Measurements from ENCODE around the gene GOLGB1. TPM values are rescaled to one million over a fixed set of nuclear protein-coding genes. Genes with fewer than 3 reads are reported as not detected.

The GOLGB1 gene
- total RNA-seq, 1 donor from 2014 or later: 44.7 TPM

GRCh38 chr3:121667333-121667732 is 82.2 kb downstream of the GOLGB1 start:
- intact Hi-C loops (cut with micrococcal nuclease): loop anchor here (10.0 kb wide), 2 partner anchors 437 to 1917 kb away; partner anchors contain the start of gene HACD2
- Mint-ChIP-seq H3K9me3 (no peaks in the 10 kb centered on the region), H3K27me3 (no peaks in the 10 kb centered on the region), H3K36me3 (ENCODE audit: low read depth) (peaks cover 85% of the 10 kb centered on the region), H3K4me1 (no peaks in the 10 kb centered on the region), H3K4me3 (no peak overlapping the region), H3K27ac (no peak overlapping the region)
- ChIA-PET CTCF (no interaction called here), POLR2A (no interaction called here)
- TF ChIP-seq, protein P1, sequence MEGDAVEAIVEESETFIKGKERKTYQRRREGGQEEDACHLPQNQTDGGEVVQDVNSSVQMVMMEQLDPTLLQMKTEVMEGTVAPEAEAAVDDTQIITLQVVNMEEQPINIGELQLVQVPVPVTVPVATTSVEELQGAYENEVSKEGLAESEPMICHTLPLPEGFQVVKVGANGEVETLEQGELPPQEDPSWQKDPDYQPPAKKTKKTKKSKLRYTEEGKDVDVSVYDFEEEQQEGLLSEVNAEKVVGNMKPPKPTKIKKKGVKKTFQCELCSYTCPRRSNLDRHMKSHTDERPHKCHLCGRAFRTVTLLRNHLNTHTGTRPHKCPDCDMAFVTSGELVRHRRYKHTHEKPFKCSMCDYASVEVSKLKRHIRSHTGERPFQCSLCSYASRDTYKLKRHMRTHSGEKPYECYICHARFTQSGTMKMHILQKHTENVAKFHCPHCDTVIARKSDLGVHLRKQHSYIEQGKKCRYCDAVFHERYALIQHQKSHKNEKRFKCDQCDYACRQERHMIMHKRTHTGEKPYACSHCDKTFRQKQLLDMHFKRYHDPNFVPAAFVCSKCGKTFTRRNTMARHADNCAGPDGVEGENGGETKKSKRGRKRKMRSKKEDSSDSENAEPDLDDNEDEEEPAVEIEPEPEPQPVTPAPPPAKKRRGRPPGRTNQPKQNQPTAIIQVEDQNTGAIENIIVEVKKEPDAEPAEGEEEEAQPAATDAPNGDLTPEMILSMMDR (IDR thresholded peaks at IDR 0.05): no peak
- no peak for DNase-seq
- no peak for ATAC-seq (ENCODE audit: low read depth)

DNA sequence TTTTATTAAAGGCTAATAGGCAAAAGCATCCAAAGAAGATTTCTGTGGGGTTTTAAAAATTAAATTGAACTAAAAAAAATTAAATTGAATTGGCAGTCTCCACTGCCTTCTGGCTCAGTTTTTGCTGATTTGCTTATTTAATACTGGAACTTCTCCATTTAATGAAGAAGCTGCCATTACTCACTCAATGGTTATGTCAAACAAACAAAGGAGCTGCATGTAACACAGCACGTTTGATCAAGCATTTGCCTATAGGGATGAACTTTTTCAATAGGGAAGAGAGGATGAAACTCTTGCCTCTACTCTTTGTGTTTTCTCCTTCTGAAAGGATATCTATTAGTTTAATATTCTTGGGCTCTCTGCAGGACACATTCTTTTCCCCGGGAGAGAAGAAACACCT is 84.1 kb downstream of the GOLGB1 start:
- peaks cover 12% of the 10 kb centered on the region for H3K4me1 Mint-ChIP-seq
- TF ChIP-seq, protein P1 (IDR thresholded peaks at IDR 0.05): no peak
- no peak overlapping the region for H3K27ac Mint-ChIP-seq
- ChIA-PET CTCF (no interaction called here), POLR2A (no interaction called here)
- peaks cover 74% of the 10 kb centered on the region for H3K36me3 Mint-ChIP-seq (ENCODE audit: low read depth)
- intact Hi-C loops (cut with micrococcal nuclease): loop anchor here (10.0 kb wide), 2 partner anchors 439 to 1919 kb away; partner anchors contain the start of gene HACD2
- H3K9me3 Mint-ChIP-seq: no peaks in the 10 kb centered on the region
- ATAC-seq (ENCODE audit: low read depth) (no peak), DNase-seq (no peak)
- no peaks in the 10 kb centered on the region for H3K27me3 Mint-ChIP-seq
- no peak overlapping the region for H3K4me3 Mint-ChIP-seq

DNA sequence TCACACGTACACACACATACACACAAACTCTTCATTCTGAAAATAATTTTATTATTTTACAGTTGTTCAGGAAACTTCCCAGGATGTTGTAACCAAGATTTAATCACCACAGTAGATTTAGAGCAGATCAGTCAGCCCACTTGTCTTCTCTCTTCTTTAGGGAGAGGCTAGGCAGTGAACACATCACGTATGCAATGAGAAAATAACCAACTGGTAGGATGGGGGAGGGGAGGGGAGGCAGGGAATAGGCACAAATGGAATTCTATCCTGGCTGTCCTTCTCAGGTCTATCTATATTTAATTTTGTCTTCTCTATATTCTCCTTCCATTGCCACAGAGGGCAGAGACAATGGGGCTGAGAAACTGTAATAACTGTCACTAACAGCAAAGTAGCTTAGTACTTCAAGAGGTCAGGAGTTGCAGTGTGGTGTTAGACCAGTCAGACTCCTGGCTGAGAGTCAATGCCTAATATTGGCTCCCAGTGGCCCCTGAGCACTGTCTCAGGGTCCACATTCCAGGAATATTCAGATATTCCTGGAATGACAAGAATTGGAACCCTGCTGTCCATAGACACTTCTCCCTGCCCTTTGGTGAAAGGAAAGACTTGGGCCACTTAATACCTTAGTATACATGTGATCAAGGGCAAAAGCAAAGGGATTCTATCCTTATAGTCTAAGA is 86.2 kb downstream of the GOLGB1 start:
- TF ChIP-seq, protein P1 (IDR thresholded peaks at IDR 0.05): no peak
- Mint-ChIP-seq H3K4me3 (no peak overlapping the region), H3K4me1 (peaks cover 32% of the 10 kb centered on the region), H3K36me3 (ENCODE audit: low read depth) (peaks cover 75% of the 10 kb centered on the region), H3K27ac (no peak overlapping the region), H3K27me3 (no peaks in the 10 kb centered on the region), H3K9me3 (no peaks in the 10 kb centered on the region)
- POLR2A ChIA-PET: no interaction called here
- DNase-seq: no peak
- no peak for ATAC-seq (ENCODE audit: low read depth)
- intact Hi-C loops (cut with micrococcal nuclease): loop anchor here (5.0 to 10.0 kb wide), 4 partner anchors 441 to 1921 kb away; partner anchors contain the start of genes GTF2E1, HACD2, RABL3 and SEC22A
- CTCF ChIA-PET: no interaction called here

DNA sequence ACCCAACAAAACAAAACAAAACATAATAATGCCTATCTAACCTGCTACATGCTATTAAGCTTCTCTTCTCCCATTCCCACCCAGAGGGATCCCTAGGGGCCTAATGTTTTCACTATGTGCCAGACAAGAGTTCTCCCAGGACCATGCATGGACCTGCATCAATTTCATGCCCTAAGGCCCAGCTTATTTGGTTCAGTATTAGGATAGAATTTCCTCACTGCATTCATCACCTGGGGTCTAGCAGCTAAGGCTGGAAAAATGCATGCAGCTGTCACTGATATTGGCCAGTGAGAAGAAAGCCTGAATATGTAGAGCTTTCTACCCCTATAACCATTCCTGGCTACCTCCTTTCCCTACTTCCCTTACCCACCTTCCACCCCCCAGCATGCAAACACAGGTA is 86.8 kb downstream of the GOLGB1 start:
- ATAC-seq (ENCODE audit: low read depth): no peak
- H3K4me3 Mint-ChIP-seq: no peak overlapping the region
- CTCF ChIA-PET: no interaction called here

GRCh38 chr3:121661376-121661775 is 88.2 kb downstream of the GOLGB1 start:
- Mint-ChIP-seq H3K27ac (peak overlapping the region; percentile 96), H3K4me1 (peaks cover 51% of the 10 kb centered on the region)

More for the DNA sequence above, 86.8 kb downstream of the GOLGB1 start:
- intact Hi-C loops (cut with micrococcal nuclease): loop anchor here (5.0 to 10.0 kb wide), 4 partner anchors 442 to 1922 kb away; partner anchors contain the start of genes GTF2E1, HACD2, RABL3 and SEC22A
- TF ChIP-seq, protein P1 (IDR thresholded peaks at IDR 0.05): no peak
- POLR2A ChIA-PET: interaction anchor here (1.4 to 2.9 kb wide), 2 partner anchors 172 to 721 kb away, joined by 4 to 22 read pairs; partner anchors contain the start of genes EAF2, FAM162A, IQCB1 and MIX23
- DNase-seq: no peak
- H3K9me3 Mint-ChIP-seq: no peaks in the 10 kb centered on the region
- H3K27me3 Mint-ChIP-seq: no peaks in the 10 kb centered on the region
- H3K36me3 Mint-ChIP-seq (ENCODE audit: low read depth): peaks cover 75% of the 10 kb centered on the region
- H3K27ac Mint-ChIP-seq: no peak overlapping the region
- H3K4me1 Mint-ChIP-seq: peaks cover 38% of the 10 kb centered on the region

More at GRCh38 chr3:121661376-121661775, 88.2 kb downstream of the GOLGB1 start:
- Mint-ChIP-seq H3K27me3 (no peaks in the 10 kb centered on the region), H3K9me3 (no peaks in the 10 kb centered on the region), H3K36me3 (ENCODE audit: low read depth) (peaks cover 75% of the 10 kb centered on the region), H3K4me3 (peak overlapping the region; percentile 28)
- intact Hi-C loops (cut with micrococcal nuclease): loop anchor here (5.0 to 10.0 kb wide), 4 partner anchors 443 to 1923 kb away; partner anchors contain the start of genes GTF2E1, HACD2, RABL3 and SEC22A
- ATAC-seq (ENCODE audit: low read depth) (no peak), DNase-seq (no peak)
- ChIA-PET CTCF (no interaction called here), POLR2A (interaction anchor here (0.6 to 2.9 kb wide), 25 partner anchors 10 to 1915 kb away, joined by 3 to 42 read pairs (median 4); partner anchors contain the start of genes EAF2, FAM162A, GOLGB1 and IQCB1)
- TF ChIP-seq, protein P1 (IDR thresholded peaks at IDR 0.05): no peak

All from activated B cell treated with CpG ODN at 0.5 μM for 24 hours (primary cell).